Astrocyte (in vitro differentiated cells and primary cell): ENCODE results near the gene TRAF6.

Experiments
- CTCF ChIP-seq: IDR thresholded peaks from 2 replicates; pipeline ENCODE4 v1.5.1; 2011; ENCODE audit warnings: low read depth, mild to moderate bottlenecking, inconsistent platforms, low read length, moderate library complexity; ENCODE audit not compliant: insufficient read depth
- EZH2 ChIP-seq: IDR thresholded peaks from 2 replicates; pipeline ENCODE4 v1.6.1; 2012; ENCODE audit warnings: mild to moderate bottlenecking, low read length, inconsistent platforms; ENCODE audit not compliant: insufficient read depth

GRCh38 chr11:36499315-36499714 lies 10.8 kb downstream of the TRAF6 start:
- TF ChIP-seq EZH2, result no peak
- TF ChIP-seq CTCF, result no peak
